ENCODE data around the gene TBC1D1.

The TBC1D1 gene

DNA sequence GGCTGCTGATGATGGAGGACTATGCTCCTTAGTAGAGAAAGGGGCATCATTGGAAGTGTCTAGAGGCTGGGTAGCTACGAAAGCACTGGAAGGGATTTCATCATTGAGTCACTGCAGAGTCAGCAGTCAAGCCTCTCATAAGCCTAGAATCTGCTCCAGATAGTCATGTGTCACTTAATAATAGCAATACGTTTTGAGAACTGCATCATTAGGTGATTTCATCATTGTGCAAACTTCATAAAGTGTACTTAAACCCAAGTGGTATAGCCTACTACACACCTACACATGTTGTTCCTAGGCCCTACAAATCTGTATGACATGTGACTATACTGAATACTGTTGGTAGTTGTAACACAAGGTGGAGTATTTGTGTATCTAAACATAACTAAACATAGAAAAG is 234.9 kb downstream of the TBC1D1 start:
- DNase-seq, result no peak
- ATAC-seq, result no peak

DNA sequence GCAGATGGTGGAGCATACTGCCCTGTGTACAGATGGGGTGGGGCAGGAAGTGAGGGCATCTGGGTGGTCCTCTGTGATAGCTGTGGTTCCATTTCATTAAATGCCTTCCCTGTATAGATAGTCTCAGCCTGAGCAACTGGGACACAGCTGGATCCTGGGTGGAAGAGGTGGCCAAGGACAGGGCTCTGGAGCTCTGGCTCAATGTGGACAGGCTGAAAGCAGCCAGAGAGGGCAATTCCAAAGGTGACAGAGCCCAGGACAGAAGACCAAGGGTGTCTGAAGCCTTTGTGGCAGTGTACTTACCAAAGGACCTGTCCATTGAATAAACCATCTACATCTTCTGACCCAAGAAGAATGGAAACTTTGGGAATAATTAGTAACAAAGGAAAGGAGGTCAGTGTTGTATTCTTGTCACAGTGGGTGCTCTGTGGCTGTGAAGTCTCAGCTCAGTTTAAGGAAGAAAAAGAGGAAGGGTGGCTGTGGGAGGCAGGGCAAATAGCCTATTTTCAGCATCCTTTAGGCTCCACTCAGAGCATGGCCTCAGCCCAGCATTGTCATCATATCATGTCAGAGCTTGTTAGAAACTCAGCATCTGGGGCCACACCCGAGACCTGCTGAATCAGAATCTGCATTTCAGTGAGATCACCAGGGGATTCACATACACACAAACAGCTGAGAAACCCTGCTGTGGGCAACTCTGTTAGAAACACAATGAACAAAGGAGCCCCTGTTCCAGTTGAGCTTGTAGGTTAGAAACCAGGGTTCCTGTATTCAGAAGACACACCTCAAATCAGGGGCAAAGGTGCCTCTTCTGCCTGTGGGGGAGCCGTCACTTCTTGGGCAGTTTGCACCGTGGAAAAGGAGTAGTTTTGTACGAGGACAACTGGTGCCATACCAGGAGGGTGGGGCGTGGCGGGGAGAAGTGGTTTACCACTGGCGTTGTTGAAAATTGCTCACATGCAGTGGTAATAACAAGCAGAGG is 237.9 kb downstream of the TBC1D1 start:
- ATAC-seq, result peak; percentile 76
- DNase-seq, result peak; percentile 68

DNA sequence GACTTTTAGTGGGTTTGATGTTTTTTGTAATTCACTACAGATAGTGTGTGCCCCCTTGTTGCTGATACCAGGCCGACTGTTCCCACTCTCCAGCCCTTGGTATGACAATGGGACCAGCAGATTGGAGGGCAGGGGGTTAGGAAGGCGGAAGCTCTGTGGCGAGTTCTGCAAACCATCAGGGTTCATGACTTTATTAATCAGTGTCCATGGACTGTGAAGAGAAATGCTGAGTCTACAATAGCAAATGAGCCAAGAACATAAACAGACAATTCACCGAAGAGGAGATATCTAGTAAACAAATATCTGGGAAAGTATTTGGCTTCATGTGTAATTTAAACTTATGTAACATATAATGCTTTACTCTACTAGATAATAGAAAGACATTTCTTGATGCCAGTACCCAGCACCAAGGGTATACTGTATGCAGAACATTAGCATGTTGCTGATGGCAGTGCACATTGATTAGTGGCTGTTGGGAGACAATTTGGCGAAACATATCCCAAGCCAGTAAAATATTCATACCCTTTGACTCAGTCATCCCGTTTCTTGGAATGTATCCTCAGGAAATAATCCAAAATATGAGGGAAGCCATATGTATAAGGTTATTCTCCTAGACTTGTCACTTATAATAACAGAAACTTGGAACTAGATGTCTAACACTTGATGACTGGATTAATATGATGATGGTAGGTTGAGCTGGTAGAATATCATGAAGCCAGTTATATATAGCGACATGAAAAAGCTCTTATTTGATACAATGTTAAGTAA is 238.8 kb downstream of the TBC1D1 start:
- DNase-seq (no peak), ATAC-seq (no peak)

DNA sequence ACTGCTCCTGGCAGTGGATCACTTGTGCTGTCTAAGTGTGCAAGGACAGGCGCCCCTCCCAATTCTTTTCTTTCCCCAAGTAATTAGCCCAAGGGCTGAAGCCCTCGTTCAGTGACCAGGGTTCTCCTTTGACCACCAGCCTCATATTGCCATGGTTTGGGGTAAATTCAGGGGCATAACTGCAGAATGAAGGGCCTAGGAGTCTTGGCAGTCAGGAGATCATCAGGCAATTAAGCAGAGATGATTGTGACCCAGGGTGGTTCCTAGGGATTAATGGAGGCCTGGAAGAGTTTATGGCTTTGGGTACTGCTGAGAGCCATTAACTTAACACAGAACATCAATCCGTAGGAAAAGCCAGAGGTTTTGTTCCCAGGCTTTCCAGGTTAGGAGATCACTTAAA is 240.0 kb downstream of the TBC1D1 start:
- ATAC-seq (no peak), DNase-seq (no peak)

DNA sequence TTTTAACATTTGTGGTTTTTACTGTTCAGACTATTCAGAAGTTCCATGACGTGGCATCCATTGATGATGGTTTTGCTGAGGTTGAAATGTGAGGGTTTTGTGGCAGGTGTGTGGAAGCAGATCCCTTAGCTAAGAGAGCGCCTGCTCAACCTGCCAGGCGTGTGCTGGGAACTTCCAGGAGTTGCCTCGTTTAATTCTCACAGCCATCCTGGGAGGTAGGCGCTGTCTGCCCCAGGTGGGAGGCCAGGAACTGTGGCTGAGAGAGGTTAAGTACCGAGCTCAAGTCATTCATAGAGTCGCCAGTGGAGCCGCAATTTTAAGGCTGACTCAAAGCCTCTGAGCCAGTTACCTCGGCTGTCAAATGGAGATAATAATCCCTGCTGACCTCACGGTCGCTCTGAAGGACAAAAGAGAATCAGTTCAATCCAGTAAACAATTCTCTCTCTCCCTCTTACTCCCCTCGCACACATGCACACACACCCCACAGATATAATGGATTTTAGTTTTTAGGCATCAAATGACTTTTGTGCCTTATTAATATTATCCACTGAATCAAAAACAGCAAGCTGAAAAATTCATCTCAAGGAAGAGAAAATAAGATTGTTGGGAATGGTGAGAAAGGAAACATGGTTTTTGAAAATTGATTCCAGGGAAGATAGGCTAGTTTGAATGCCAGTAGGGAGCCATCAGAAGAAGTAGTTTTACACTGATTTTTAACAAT is 240.6 kb downstream of the TBC1D1 start:
- DNase-seq (peak; percentile 72), ATAC-seq (peak; percentile 58)

DNA sequence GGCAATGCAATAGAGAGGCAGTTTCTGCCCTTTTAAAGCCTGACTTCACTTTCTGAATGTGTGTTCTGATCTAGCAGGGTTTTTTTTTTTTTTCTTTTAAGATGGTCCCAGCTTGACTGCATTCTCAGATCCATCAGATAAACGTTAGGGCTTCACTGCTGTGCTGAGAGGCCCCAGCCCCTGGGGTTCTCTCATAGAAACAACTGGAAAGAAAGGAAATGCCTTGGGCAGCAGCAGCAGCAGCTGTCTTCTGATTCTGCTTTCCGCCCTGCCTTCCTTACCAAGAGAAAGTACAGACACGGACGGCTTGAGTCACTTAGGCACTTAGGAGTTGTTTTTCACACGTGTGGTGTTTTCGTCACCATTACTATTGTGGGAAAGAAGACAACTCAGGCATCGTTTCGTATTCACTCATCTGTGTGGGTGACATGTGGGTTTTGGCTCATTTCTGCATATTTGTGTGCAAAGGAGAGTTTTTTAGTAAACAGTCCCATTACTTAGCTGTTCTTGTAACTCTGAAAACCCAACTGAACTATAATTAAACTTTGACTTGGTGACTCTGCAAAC is 241.3 kb downstream of the TBC1D1 start:
- ATAC-seq, result peak; percentile 72
- peak; percentile 67 for DNase-seq

DNA sequence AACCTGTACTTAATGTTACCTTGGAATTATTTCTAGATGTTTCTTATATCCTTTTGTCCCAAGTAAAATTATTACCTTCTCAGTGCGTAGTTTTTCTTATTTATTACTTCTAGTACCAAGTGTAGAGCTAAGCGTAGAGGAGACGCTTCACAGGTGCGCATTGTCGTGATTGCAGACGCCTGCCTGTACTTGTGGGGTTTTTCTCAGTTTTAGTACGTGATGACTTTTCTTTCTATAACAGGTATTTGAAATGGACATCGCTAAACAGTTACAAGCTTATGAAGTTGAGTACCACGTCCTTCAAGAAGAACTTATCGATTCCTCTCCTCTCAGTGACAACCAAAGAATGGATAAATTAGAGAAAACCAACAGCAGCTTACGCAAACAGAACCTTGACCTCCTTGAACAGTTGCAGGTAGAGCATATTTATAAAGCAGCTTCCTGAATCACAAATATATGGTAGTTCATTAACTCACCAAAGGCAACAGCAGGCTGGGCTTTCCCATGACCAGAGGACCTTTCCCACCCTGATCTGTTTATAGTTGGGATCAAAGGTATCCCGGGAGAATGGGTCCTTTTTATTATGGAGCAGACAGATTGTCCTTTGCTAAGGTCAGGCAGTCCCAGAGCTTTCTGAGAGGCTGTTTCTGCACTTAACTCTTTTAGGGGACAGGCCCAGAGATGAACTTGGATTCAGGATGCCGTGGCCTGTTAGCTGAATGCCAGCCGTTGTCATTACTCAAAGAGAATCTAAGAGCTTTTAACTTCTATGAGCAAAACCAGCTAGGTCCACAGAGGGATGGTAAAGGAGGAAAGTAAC is 242.2 kb downstream of the TBC1D1 start:
- ATAC-seq (no peak), DNase-seq (no peak)

DNA sequence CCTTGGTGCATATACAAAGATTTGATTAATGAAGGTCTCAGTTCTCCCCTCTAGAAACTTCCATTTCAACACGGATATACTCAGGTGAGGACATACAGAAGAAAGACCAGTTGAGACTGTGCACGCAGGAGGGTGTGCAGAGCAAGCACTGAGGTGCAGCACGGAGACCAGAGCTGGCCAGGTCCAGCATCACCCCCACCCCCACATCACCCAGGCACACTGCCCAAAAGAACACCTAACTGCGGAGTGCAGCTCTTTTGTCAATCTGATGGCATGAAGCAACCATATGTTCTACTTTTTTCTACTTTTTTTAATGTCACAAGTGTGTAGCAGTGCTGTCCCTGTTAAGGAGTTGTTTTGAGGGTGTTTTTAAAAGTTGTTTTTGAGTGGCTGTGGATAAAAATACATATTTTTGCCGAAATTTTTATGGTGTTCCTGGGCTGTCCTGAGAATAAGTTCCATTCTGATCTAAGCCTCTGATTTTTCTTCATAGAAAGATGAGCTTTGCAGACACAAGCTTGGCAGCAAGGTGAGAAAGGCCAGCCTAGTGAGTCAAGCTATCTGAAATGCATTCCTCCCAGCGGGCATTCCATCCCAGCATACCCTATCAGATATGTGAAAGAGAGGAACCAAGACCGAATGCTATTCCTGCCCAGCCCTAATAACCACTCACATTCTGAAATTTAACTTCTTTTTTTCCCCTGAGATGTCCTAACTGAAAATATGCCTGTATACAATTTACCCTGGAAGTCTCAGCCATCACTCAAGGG is 243.0 kb downstream of the TBC1D1 start:
- ATAC-seq, result no peak

DNA sequence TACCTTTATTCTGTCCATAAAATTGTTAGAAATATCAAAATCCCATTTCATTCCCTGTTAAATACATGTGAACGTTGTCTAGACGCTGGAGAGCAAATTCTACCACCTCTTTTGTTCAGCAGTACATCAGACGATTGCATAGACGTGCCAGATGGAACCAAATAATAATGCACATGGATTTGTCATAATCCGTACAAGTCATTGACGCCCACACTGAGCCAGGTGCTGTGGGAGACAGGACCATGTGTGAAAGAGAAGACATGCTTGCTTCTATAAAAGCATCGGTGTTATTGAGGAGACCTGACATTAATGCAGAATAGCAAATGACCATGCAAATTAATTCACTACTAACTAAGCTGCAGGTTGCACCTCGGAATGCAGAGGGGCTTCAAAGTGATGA is 244.3 kb downstream of the TBC1D1 start:
- DNase-seq, result no peak

More for the DNA sequence above, 243.0 kb downstream of the TBC1D1 start:
- no peak for DNase-seq

DNA sequence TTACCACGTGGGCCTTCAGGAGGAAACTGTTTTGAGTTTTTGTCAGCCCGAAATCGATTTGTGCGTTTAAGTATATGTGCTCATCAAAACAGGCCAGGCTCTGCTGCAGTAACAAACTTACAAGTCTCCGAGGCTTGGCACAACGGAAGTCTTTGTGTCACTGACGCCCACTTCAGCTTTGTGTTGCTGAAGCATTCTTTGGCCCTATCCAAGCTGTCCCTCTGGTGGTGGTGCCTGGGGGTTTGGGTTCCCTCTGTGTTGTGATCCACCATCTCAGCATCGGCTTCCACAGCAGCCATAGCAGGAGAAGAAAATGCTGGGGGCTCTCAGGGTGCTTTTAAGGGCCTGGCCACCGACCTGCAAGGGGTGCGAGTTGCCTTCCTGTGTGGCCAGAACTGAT is 245.7 kb downstream of the TBC1D1 start:
- no peak for ATAC-seq

More for the DNA sequence above, 244.3 kb downstream of the TBC1D1 start:
- ATAC-seq, result no peak

DNA sequence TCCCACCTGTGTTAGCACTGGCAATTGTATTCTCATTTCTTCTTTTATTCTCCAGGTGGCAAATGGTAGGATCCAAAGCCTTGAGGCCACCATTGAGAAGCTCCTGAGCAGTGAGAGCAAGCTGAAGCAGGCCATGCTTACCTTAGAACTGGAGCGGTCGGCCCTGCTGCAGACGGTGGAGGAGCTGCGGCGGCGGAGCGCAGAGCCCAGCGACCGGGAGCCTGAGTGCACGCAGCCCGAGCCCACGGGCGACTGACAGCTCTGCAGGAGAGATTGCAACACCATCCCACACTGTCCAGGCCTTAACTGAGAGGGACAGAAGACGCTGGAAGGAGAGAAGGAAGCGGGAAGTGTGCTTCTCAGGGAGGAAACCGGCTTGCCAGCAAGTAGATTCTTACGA is 246.2 kb downstream of the TBC1D1 start:
- no peak for DNase-seq
- no peak for ATAC-seq

More for the DNA sequence above, 245.7 kb downstream of the TBC1D1 start:
- no peak for DNase-seq

DNA sequence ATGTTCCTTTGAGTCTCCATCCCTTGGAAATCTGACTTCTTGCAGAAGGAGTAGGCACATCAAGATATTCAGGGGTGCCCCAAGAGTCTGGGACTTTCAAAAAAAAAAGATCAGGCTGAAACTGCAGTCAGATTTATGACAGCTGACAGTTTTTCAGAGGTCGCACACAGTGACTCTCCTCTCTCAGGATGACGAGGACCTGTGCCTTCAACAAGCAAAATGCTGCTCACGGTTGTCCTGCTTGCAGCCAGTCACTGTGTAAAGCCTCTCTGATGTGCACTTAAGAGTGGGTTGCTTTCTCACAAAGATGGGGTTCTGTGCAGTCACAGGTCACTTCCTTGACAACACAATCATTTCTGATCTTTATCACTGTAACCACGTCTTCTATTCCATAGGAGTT is 247.5 kb downstream of the TBC1D1 start:
- ATAC-seq, result peak; percentile 29
- no peak for DNase-seq

DNA sequence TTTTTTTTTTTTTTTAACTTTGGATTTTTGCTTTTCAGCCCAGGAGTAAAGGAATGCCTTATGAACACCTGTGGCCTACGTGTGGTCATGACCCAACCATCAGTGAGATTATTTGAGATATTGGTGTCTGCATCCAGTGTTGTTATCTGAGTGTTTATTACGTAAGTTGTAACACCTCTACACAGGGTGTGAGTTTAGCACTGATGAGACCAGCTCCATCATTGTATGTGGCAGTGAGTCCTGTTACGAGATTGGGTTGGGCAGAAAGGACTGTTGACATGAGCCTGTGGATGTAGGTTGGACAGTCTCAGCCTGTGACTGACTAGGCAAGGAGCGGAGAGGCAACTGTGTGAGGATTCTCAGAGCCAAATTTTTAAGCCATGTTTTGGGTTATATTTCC is 248.3 kb downstream of the TBC1D1 start:
- DNase-seq (no peak), ATAC-seq (no peak)

DNA sequence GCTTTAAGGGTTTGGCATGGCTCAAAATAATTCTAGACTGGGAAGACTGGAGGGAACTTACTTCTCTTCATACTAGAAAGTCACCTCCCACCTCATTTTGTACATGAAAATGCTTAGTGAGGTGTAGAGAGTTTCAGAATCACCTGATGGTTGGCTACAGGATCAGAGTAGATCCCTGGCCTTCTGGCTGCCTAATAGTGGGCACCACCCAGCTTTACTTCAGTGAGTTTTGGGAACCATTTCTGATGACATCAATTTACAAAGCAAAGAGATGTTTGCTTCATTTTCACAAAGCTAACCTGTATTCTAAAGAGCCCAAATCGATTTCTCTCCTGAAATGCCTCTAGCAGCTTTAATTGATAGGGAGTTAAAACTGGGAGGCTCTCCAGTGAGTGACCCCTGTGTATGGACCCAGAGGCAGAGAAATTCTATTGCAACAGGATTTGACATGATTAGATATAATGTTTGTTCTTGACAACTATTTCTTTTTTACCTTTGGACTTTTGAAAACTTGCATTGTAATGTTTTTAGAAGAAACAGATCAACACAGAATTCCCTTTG is 249.8 kb downstream of the TBC1D1 start:
- DNase-seq (no peak), ATAC-seq (no peak)

DNA sequence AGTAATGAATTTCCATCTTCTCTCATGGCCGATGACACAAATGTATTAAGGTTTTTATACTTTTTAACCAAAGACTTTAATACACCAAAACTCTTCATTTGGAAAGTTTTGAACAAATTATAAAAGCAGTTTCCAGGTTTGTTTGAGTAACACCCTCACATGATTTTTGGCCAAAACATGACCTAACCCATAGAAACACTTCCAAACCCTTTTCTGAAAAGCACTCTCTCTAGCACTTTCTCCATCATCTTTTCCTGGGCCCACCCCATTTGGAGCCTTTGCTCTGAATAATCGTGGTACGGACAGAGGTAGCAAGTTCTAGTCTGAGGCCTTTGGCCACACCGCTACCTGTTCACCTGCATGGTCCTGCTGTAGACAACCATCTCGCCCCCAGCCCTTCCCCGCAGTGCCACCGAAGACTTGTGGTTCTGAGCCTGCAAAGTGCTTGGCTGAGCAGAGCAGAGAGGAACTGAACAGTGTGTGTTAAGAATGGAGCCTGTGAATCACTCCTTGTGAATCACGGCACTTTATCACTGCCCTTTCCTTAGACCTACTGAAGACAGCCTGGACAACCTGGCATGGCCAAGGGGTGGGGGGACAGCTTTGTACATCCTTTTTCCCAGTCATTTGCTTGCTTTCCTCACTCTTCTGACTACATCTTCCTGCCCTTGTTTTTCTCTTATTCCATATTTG is 251.1 kb downstream of the TBC1D1 start:
- DNase-seq, result no peak
- peak; percentile 50 for ATAC-seq

DNA sequence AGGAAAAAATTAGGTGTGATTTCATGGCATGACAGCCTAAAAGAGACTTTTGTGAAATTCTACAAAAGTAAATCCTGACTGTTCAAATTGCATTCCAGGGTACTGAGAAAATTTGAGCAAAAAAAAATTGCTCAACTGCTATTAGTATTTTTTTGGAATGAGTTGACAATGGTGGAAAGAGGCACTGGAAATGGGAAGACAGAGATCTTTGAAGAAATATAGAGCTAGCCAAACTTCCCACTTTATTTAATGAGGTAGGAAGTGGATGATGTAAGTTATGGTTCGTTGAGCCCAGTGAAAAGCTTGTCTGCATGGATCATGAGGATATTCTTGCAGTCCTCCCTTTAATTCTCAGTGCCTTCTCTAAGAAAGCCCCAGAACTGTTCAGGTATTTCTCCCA is 253.1 kb downstream of the TBC1D1 start:
- ATAC-seq (no peak), DNase-seq (no peak)

DNA sequence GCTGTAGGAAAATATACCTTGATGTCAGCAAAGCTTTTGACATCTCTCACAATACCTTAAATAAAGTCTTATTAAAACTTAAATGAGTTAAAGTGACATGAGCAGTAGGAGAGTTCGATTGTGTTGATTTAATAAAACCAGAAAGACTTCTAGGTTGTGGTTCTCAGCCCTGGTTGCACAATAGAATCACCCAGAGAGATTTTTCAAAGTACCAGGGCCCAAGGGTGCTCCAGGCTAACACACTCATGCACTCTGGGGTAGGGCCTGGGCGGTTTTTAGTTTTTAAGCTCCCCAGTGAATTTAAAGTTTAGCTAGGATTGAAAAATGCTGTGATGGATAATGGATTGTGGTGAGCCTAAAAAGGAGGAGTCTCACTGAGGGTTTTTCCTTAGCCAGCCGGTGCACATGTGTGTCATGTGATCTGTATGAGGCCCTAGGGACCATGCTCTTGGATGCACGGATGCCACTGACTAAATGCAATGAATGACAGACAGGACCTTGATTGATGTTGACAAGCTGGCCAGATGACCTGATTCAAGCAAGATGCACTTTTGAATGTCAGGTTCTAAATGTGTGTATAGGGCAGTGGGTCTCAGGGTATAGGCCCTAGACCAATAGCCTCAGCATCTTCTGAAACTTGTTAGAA is 254.3 kb downstream of the TBC1D1 start:
- ATAC-seq (no peak), DNase-seq (no peak)

DNA sequence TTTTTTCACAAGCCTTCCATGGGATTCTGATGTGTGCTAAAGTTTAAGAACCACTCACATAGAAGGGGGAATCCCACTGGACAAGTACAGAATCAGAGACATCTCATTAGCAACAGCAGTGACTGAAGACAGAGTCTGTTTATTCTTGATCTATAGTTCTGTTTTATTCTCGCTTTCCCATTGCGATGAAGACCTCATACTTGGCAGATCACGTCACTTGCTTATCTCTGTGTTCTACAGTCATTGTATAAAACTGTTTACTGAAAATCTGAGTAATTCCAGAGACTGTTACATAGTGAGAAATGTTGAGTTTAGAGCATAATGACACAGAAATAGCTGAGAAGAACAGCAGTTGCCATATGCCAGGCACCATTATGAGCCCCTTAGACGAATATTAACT is 254.9 kb downstream of the TBC1D1 start:
- DNase-seq (no peak), ATAC-seq (no peak)

DNA sequence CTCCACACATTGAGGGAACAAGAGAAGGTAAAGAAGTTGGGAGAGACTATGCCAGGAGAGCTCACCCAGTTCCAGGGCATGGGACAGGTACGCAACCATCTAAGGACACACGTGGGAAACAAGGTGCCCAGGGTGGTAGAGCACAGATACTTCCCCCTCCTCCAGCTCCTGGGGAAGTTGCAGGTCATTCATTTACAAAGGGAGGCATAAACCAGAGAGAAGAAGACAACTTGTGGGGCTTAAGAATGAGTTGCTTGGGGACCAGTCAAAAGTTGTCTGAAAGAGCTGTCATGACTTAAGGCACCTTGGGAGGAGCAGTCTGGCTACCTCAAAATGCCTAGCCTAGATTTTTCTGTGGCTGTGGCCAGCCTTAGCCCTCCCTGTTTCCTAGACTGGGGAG is 255.5 kb downstream of the TBC1D1 start:
- no peak for ATAC-seq

More for the DNA sequence above, 255.5 kb downstream of the TBC1D1 start:
- DNase-seq, result no peak

Data from stimulated activated naive CD8-positive, alpha-beta T cell treated with anti-CD3 and anti-CD28 coated beads, Interleukin-15, Interleukin-2, amounts not matched to agents 100 U/mL and 50 U/mL, for 24 hours (primary cell).